GM12892 (cell line): ENCODE data around the gene ABI2.
"Not testable (repeated sequence)": the region's sequence is repeated elsewhere in the genome, so short reads cannot be mapped to it uniquely, and the experiment has no call there.

Source experiments
- DNase-seq: peaks from one replicate; pipeline ENCODE4 v3.0.0; 2011; ENCODE audit not compliant: insufficient read length
- FAIRE-seq: peaks from 2 replicates; lab custom pipeline; 2011; peaks lifted over from hg19 to GRCh38; lab: Jason Lieb, UNC
- POLR2A ChIP-seq: IDR thresholded peaks from 2 replicates; pipeline ENCODE4 v1.6.1; 2011; ENCODE audit warnings: low read depth, low read length, control low read depth
- POLR2AphosphoS5 ChIP-seq: IDR thresholded peaks from 2 replicates; pipeline ENCODE4 v1.6.1; 2011; ENCODE audit warnings: low read depth, low read length, control low read depth
- TAF1 ChIP-seq: IDR thresholded peaks from 2 replicates; pipeline ENCODE4 v1.6.1; 2011; ENCODE audit warnings: low read depth, mild to moderate bottlenecking, control low read depth, low read length, borderline replicate concordance

The ABI2 gene

GRCh38 chr2:203366639-203367466, 38.7 kb downstream of the ABI2 start:
- FAIRE-seq: no peak
- TF ChIP-seq POLR2A (no peak), TAF1 (no peak), POLR2AphosphoS5 (no peak)
- no peak for DNase-seq

GRCh38 chr2:203372706-203373105, 44.5 kb downstream of the ABI2 start:
- FAIRE-seq: not testable (repeated sequence)

GRCh38 chr2:203376173-203376572, 48.0 kb downstream of the ABI2 start:
- FAIRE-seq (no peak), DNase-seq (no peak)
- TF ChIP-seq TAF1 (no peak), POLR2AphosphoS5 (no peak), POLR2A (no peak)

More at GRCh38 chr2:203372706-203373105, 44.5 kb downstream of the ABI2 start:
- not testable (repeated sequence) for DNase-seq

GRCh38 chr2:203379156-203379555, 51.0 kb downstream of the ABI2 start:
- DNase-seq (no peak), FAIRE-seq (no peak)
- TF ChIP-seq TAF1: no peak
- no peak for TF ChIP-seq POLR2A
- TF ChIP-seq POLR2AphosphoS5: no peak

- TF ChIP-seq POLR2AphosphoS5 (no peak), POLR2A (no peak)
- FAIRE-seq: peak; percentile 54
- no peak for DNase-seq
Observed at GRCh38 chr2:203383038-203383437, 54.8 kb downstream of the ABI2 start.

GRCh38 chr2:203388153-203388552, 60.0 kb downstream of the ABI2 start:
- FAIRE-seq, DNase-seq: not testable (repeated sequence)

- DNase-seq (no peak), FAIRE-seq (no peak)
- TF ChIP-seq POLR2AphosphoS5: no peak
- no peak for TF ChIP-seq POLR2A
- no peak for TF ChIP-seq TAF1
Observed at GRCh38 chr2:203394519-203395227, 66.5 kb downstream of the ABI2 start.

- TF ChIP-seq TAF1 (no peak), POLR2AphosphoS5 (no peak), POLR2A (no peak)
- DNase-seq: no peak
- no peak for FAIRE-seq
Observed at GRCh38 chr2:203395858-203396257, 67.7 kb downstream of the ABI2 start.

GRCh38 chr2:203396667-203397066, 68.5 kb downstream of the ABI2 start:
- TF ChIP-seq TAF1: no peak
- no peak for TF ChIP-seq POLR2AphosphoS5
- no peak for TF ChIP-seq POLR2A
- DNase-seq (no peak), FAIRE-seq (no peak)

GRCh38 chr2:203399031-203399430, 70.8 kb downstream of the ABI2 start:
- FAIRE-seq (no peak), DNase-seq (no peak)
- TF ChIP-seq POLR2AphosphoS5: no peak
- no peak for TF ChIP-seq TAF1
- TF ChIP-seq POLR2A: no peak

- FAIRE-seq (no peak), DNase-seq (no peak)
- TF ChIP-seq POLR2AphosphoS5 (no peak), POLR2A (no peak), TAF1 (no peak)
Observed at GRCh38 chr2:203400805-203401585, 72.8 kb downstream of the ABI2 start.
